H1 (cell line): ENCODE measurements around the gene KIZ. TPM values are rescaled to one million over a fixed set of nuclear protein-coding genes. Genes with fewer than 3 reads are reported as not detected.

Experiments
- CHD7 ChIP-seq: fragments of 300-600 bp; sonication (generic); IDR thresholded peaks from 2 replicates; pipeline ENCODE4 v1.7.1; 2012; ENCODE audit warnings: low read length, moderate library complexity, mild to moderate bottlenecking, inconsistent platforms; ENCODE audit not compliant: insufficient replicate concordance
- HDAC2 ChIP-seq, 2 experiments: fragments of 300-600 bp in 1 of 2; sonication (generic) in 1 of 2; IDR thresholded peaks; 2 replicates each; pipeline ENCODE4 v1.6.1; 2011 to 2012; ENCODE audit warnings: low read depth in 2 of 2, low read length in 2 of 2, mild to moderate bottlenecking in 2 of 2, moderate library complexity in 2 of 2, borderline replicate concordance in 1 of 2, inconsistent platforms in 1 of 2
- POLR2AphosphoS5 ChIP-seq: IDR thresholded peaks from 2 replicates; pipeline ENCODE4 v1.6.1; 2011; ENCODE audit warnings: low read depth, low read length
- RNF2 ChIP-seq: fragments of 200-900, 300-1000 bp; sonication (generic); IDR thresholded peaks from 2 replicates; pipeline ENCODE4 v1.7.1; 2016; ENCODE audit warnings: borderline replicate concordance, low read depth, mild to moderate bottlenecking, antibody characterized with exemption, low read length; ENCODE audit not compliant: poor library complexity, severe bottlenecking; ENCODE audit errors: missing control alignments
- polyA plus RNA-seq, 7 experiments: library from polyadenylated mRNA; depleted of rRNA in 3 of 7; stranded (reverse) in 5 of 7; unstranded in 2 of 7; fragments of >200 nt in 5 of 7; fragments of 200-250 nt in 2 of 7; gene quantifications; 1 replicate in 5 of 7; 2 replicates in 1 of 7; 4 replicates in 1 of 7; pipeline versions ENCODE4 v1.2.1 to v1.2.3, GENCODE V29; 2011 to 2013; ENCODE audit warnings: missing spikeins in 2 of 7, mixed read lengths in 2 of 7
- total RNA-seq: library from RNA; stranded (reverse); fragmentation: NEBNext Ultra II Directional; extraction: Animal tissue kit (Norgen Biotek cat#: 25700); gene quantifications from 2 replicates; pipeline ENCODE4 v1.2.1, GENCODE V29; 2021

The KIZ gene
- total and polyA plus RNA-seq, 2 of the 8 experiments (the other 6 are each of a cell fraction or from before 2014, with no cell fraction given), result 13.0 to 51.7 TPM

GRCh38 chr20:21092806-21093205 lies 33.1 kb upstream of the KIZ start (continued):
- TF ChIP-seq POLR2AphosphoS5, result no peak
- TF ChIP-seq CHD7, result no peak
- no peak for TF ChIP-seq HDAC2 (IDR thresholded peaks at IDR 0.05; ENCODE audit: borderline replicate concordance in 1 of 2, low read depth in 2 of 2, low read length in 2 of 2)
- TF ChIP-seq RNF2, result no peak
